Lung microvascular endothelial cell (primary cell): ENCODE results near the gene SETD1B. TPM values are rescaled to one million over a fixed set of nuclear protein-coding genes. Genes with fewer than 3 reads are reported as not detected.
"Not testable (repeated sequence)": the region's sequence is repeated elsewhere in the genome, so short reads cannot be mapped to it uniquely, and the experiment has no call there.

ENCODE experiments used
- DNase-seq, 2 donors: peaks; one replicate each; pipeline versions ENCODE4 v3.0.0 to v3.0.0-alpha.2; 2010; ENCODE audit warnings: low read depth in 2 of 2
- total RNA-seq: library from RNA; depleted of rRNA; stranded (reverse); fragments of >200 nt; gene quantifications from 2 replicates; pipeline ENCODE4 v1.2.1, GENCODE V29; 2014

Gene SETD1B
- total RNA-seq, 1 donor from 2014 or later: 1.4 TPM

DNA sequence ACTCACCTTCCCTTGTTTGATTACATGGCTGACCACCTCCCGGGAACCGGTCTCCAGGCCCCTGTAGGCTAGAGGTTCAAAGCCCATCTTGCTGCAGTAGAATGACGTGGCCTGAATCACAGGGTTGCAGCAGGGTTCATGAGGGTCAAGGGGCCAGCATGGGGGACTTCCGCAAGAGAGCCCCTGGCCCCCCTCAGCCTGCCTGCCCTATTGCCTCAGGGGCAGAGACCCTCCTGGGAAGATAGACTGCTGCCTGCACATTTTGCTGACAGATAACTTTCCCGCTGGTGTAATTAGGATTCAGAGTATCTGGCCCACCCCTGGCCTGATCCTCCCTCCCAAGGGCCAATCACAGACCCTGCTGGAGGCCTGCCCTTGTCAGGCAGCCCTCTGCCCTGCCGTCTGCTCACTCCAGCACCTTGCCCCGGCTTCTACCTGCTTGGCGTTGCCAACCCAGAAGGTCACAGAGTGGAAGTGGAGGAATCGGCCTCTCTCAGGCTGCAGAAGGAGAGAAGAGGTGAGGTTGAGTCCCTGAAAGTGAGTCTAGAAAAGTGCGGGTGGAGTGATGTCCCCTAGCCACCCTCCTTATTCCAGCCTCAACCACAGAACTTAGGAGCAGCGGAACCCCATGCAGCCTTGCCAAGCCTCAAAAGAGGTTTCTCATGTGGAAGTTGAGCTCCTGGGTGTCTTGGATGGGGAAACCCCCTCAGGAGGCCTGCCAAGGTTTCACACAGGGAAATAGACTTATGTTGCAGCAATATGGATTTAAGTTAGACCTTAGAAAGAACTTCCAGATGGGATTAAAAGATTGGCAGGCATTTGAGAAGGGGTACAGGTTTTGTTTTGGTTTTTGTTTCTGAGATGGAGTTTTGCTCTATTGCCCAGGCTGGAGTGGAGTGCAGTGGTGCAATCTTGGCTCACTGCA, 53.8 kb downstream of the SETD1B start:
- no peak for DNase-seq

DNA sequence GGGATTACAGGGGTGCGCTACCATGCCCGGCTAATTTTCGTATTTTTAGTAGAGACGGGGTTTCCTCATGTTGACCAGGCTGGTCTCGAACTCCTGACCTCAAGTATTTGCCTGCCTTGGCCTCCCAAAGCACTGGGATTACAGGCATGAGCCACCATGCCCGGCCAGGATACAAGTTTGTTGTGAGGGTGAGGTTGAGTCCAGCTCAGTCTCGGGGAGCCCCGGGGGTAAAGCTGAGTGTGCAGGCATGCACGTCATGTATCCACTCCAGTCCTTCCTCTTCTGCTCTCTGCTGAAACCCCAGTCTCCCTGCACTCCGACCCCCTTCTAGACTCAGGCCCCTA, 54.5 kb downstream of the SETD1B start:
- DNase-seq: no peak

DNA sequence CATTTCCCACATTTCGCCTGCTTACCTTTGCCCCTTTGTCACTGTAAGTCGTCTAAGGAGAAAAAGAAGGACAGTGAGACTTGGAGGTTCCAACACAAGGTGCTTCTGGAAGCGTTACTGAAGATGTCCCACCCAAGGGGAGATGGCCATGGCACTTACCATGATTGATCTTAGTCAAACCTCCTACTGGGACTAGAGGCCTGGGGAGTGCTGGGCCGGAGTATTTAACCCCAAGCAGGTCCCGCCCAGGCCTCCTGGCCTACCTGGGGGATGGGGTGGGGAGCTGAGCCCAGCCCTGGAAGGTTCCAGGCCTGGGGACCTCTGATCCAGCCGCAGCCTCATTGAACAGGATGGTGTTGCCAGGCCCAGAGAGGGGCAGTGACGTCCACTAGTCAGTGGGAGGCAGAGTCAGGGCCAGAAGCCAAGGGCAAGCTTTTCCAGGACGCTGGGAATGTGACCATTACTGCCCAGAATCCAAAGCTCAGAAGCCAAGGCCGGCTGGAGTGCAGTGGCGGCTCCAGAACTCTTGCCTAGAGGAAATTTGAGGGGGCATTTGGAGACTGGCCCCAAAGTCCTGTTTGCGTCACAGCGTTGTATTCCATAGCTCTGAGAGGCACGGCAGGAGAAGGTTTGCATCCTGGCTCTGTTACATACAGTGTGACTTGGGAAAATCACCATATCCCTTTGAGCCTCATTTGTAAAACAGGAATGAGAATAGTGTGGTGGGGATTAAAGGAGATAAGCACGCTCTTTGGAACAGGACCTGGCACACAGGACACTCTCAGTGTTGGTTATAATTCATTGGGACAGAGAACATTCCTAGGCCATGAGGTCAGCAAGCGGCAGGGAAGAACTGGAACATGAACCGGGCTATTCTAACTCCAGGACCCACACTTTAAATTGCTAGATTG, 55.1 kb downstream of the SETD1B start, which contains the start of gene HPD:
Gene HPD (minus strand): TSS at position 198 of the 911 bp plus-strand sequence. CDS start 36 bp downstream, at position 162.
- DNase-seq: peak; percentile 39 to 48

DNA sequence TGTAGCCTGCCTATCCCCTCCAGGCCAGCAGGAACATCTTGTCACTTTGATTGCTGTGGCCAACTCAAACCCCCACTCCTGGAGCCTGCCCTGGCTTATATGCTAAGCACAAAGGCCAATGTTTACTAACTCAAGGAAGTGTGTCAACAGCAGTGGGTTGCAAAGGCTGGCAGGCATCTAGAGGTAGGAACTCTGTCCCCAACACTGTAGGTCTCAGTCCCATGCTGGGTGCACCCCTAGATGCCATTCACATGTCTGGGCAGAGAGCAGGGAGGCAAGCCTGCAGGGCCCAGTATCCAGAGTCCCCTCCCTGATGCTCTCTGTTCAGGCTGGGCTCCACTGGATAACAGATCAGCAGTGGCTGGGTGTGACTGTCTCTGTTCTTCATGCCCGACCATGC, 56.4 kb downstream of the SETD1B start:
- no peak for DNase-seq

DNA sequence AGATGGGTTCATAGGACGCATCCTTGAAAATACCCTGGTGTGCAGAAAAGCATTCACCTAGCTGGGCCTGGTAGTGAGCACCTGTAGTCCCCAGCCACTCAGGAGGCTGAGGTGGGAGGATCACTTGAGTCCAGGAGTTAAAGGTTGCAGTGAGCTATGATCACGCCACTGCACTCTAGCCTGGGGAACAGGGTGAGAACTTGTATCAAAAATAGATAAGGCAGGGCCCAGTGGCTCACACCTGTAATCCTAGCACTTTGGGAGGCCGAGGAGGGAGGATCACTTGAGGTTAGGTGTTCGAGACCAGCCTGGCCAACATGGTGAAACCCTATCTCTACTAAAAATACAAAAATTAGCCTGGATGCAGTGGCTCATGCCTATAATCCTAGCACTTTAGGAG, 56.9 kb downstream of the SETD1B start:
- not testable (repeated sequence) for DNase-seq

DNA sequence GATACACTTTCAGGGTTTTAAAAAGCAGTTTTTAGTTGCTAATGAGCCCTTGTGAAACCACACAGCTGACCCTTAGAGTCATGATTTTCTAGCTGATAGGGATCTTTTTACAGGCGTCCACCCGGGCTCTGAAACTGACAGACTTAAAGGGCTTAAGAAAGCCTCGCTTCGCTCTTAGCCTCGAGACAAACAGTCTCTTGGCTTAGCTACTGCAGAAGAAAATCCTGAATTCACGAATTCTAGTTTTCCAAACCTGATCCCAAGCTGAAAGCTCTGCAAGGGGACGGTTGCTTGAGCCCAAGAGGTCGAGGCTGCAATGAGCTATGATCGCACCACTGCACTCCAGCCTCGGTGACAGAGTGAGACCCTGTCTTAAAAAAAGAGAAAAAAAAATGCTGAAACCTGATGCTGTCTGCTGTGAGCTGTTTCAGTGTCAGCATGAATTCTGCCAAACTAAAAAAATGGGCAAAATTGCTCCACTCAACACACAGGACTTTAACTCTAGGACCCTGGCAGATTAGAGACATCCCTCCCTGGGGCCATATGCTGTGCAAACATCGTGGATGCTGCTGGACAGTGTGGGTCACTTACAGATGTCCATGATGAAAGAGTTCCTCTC, 57.9 kb downstream of the SETD1B start:
- DNase-seq: no peak

DNA sequence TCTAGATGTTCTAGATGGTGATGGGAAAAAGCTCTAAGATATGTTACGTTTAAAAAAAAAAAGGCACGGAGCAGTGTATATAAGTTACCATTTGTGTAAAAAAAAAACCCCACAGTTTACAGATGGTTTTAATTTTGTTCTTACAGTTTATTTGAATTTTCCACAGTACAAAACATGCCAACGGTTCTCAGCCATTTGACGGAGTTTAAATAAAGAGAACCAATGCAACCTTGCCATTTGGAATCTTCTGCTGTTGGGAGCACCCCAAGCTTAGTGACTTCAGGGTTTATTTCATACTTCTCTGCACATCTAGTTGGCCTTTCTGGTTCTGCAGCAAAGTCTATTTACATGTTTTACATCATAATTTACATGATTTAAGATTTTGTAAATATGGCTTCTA, 62.5 kb downstream of the SETD1B start:
- DNase-seq: no peak

DNA sequence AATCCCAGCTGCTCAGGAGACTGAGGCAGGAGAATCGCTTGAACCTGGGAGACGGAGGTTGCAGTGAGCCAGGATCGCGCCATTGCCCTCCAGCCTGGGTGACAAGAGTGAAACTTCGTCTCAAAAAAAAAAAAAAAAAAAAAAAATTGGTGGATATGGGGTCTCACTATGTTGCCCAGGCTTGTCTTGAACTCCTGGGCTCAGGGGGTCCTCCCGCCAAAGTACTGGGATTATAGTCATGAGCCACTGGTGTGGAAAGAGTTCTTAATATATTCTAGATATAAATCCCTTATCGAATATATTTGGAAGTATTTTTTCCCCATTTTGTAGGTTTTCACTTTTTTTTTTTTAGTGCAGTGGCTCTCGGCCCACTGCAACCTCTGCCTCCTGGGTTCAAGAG, 65.4 kb downstream of the SETD1B start:
- not testable (repeated sequence) for DNase-seq

DNA sequence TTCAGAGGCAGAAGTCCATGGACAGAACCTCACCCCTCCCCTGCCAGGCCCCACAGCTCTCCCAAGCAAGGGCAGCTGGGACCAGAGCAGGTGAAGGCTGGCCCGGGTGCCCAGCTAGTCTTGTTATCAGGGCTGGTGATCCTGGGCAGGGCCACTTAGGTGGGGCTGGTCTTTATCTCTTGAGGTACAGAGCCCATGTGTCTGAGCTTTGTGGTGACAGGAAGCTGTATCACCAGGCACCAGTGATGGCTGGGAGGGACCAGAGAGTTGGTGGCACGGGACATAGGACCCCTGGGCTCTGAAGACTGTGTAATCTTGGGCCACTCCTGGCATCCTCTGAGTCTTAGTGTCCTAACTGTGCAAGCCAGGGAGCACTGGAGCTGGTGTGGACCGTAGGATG, 67.7 kb downstream of the SETD1B start:
- DNase-seq: no peak

DNA sequence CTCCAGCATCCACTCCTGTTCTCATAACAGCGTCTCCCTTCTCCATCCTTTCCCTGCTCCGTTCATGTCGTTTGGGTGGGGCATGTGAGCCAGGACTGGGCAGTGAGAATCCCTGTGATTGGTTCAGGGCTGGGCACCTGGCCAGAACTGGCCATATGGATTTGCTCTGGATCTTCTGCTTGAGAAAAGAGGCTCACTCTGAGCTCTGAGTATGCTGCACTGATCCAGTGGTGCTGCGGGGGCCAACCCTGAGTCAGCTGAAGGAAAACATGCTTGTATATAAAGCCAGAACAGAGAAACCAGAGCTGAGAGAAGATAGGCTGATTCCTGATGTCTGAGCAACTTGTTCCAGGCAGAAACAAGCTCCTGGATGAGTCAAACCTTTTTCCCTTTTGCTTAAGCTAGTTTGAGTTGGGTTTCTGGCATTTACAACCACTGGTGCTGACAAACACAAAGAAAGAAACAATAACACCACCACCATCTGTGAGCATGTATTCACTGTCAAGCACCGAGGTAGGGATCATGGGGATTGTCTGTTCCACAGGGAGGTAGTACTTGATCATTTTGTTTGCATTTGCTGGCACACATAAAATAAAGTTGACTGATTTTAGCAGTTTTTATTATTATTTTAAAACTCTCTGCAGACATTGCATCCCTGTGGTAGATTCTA, 68.9 kb downstream of the SETD1B start:
- DNase-seq: peak in 1 of 2 donors; percentile 59

DNA sequence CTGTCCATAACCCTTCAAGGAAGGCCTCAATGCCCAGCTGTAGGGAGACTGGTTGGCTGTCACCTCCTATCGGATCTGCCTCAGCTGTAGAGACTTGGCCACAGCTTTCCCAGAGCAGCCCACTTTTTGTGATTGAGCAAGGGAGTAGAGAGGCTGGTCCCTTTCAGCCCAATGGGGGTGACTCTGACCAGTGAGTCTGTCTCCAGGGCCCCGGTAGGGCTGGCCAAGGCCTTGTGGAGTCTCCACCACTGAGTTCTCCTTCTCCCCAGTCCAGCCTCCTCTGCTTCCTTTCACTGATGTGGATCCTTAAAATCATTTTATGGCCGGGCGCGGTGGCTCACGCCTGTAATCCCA, 69.4 kb downstream of the SETD1B start:
- DNase-seq: no peak

DNA sequence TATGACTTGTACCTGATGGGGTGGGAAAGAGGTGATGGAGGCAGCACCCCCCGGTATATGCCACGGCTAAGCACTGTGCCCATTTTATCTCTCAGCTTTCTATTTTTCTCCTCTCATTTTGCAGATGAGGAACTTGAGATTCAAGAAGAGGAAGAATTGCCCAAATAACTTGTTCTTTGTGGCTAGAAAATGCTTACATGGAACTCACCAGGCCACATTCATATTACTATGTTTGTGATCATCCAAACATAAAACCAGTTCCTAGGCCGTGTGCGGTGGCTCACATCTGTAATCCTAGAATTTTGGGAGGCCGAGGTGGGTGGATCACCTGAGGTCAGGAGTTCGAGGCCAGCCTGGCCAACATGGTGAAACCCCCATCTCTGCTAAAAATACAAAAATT, 70.3 kb downstream of the SETD1B start:
- DNase-seq: no peak

DNA sequence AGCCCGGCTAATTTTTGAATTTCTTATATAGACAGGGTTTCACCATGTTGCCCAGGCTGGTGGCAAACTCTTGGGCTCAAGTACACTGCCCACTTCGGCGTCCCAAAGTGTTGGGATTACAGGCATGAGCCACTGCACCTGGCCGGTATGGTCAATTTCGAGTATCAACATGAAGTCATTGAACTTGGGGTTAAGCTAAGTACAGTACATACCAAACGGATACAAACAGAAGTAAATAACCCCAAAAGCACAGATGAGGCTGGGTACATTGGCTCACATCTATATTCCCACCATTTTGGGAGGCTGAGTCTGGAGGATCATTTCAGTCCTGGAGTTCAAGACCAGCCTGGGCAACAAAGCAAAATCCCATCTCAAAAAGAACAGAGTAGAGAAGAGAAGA, 71.8 kb downstream of the SETD1B start:
- DNase-seq: no peak

DNA sequence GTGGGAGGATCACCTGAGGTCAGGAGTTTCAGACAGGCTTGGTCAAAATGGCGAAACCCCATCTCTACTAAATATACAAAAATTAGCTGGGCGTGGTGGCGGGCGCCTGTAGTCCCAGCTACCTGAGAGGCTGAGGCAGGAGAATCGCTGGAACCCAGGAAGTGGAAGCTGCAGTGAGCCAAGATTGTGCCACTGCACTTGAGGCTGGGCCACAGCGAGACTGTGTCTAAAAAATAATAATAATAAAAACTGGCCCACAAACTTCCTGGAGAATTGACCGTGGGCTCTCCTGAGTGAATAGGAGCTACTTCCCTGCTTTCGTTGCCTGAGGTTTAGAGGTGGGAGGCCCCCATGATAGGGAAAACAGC, 72.3 kb downstream of the SETD1B start:
- not testable (repeated sequence) for DNase-seq

Other genes starting within 250 kb of the SETD1B start
- gene KDM2B, start 223.0 kb upstream of the SETD1B start, total RNA-seq: 14.8 and 20.0 TPM in 2 replicates
- 6.5 and 7.5 TPM in 2 replicates for gene ORAI1, start 177.5 kb upstream of the SETD1B start, total RNA-seq
- gene MORN3, start 134.4 kb upstream of the SETD1B start, total RNA-seq: under 0.01 and 0.44 TPM in 2 replicates
- gene TMEM120B, start 91.3 kb upstream of the SETD1B start, total RNA-seq: 2.8 and 5.0 TPM in 2 replicates
- gene RHOF, start 10.3 kb upstream of the SETD1B start, total RNA-seq: 2.6 and 3.3 TPM in 2 replicates
- gene HPD, start 54.9 kb downstream of the SETD1B start, total RNA-seq: not detected in 2 replicates
- 29.0 and 40.1 TPM in 2 replicates for gene PSMD9, start 84.8 kb downstream of the SETD1B start, total RNA-seq
- 1.7 and 2.6 TPM in 2 replicates for gene CFAP251, start 114.6 kb downstream of the SETD1B start, total RNA-seq
- gene BCL7A, start 217.9 kb downstream of the SETD1B start, total RNA-seq: 5.4 and 6.3 TPM in 2 replicates